Activated CD8-positive, alpha-beta memory T cell treated with anti-CD3 and anti-CD28 coated beads for 1 hour (primary cell): ENCODE data around the gene LIFR.
"Not testable (repeated sequence)": the region's sequence is repeated elsewhere in the genome, so short reads cannot be mapped to it uniquely, and the experiment has no call there.

Experiments
- DNase-seq, 2 donors: peaks; one replicate each; pipeline ENCODE4 v3.0.0-alpha.2; 2020; ENCODE audit warnings: low read depth in 1 of 2; ENCODE audit errors: extremely low read depth in 1 of 2

Gene LIFR

GRCh38 chr5:38524022-38524421 lies 32.4 kb downstream of the LIFR start:
- DNase-seq, result no peak

- no peak for DNase-seq
These were observed 37.0 kb downstream of the LIFR start for GRCh38 chr5:38519476-38519875.

- DNase-seq, result no peak
These were observed 38.1 kb downstream of the LIFR start for GRCh38 chr5:38518341-38518740.

GRCh38 chr5:38516649-38517048 lies 39.8 kb downstream of the LIFR start:
- not testable (repeated sequence) for DNase-seq

GRCh38 chr5:38515646-38516045 lies 40.8 kb downstream of the LIFR start:
- no peak for DNase-seq

- no peak for DNase-seq
These were observed 41.4 kb downstream of the LIFR start for GRCh38 chr5:38515092-38515491.

GRCh38 chr5:38509185-38509584 lies 47.3 kb downstream of the LIFR start:
- DNase-seq, result no peak

GRCh38 chr5:38506302-38506701 lies 50.1 kb downstream of the LIFR start:
- no peak for DNase-seq

- no peak for DNase-seq
These were observed 55.7 kb downstream of the LIFR start for GRCh38 chr5:38500573-38501260.

GRCh38 chr5:38497946-38498345 lies 58.5 kb downstream of the LIFR start:
- no peak for DNase-seq

- DNase-seq, result no peak
These were observed 61.7 kb downstream of the LIFR start for GRCh38 chr5:38494763-38495162.

GRCh38 chr5:38494175-38494574 lies 62.3 kb downstream of the LIFR start:
- no peak for DNase-seq

GRCh38 chr5:38483805-38484398 lies 72.5 kb downstream of the LIFR start:
- no peak for DNase-seq

- no peak for DNase-seq
These were observed 77.0 kb downstream of the LIFR start for GRCh38 chr5:38479315-38479904.

GRCh38 chr5:38478878-38479277 lies 77.6 kb downstream of the LIFR start:
- DNase-seq, result no peak

- DNase-seq, result no peak
These were observed 78.3 kb downstream of the LIFR start for GRCh38 chr5:38478166-38478565.

GRCh38 chr5:38473008-38473407 lies 83.4 kb downstream of the LIFR start:
- DNase-seq, result no peak

- no peak for DNase-seq
These were observed 83.9 kb downstream of the LIFR start for GRCh38 chr5:38472541-38472940.

- DNase-seq, result no peak
These were observed 84.7 kb downstream of the LIFR start for GRCh38 chr5:38471709-38472108.

GRCh38 chr5:38469707-38470267 lies 86.7 kb downstream of the LIFR start:
- no peak for DNase-seq

- DNase-seq, result no peak
These were observed 87.3 kb downstream of the LIFR start for GRCh38 chr5:38468978-38469706.
